HG03196 (cell line): Measurements from ENCODE around the gene DSCAML1.

Source experiments
- ATAC-seq: cut with Tn5 transposase; IDR thresholded peaks from one replicate; pipeline ENCODE4 v1.9.1; 2021; ENCODE audit not compliant: unreplicated experiment

Gene DSCAML1

GRCh38 chr11:117730208-117730800 lies 66.7 kb downstream of the DSCAML1 start:
- ATAC-seq: no peak

GRCh38 chr11:117725048-117725734 lies 71.8 kb downstream of the DSCAML1 start:
- ATAC-seq: no peak

GRCh38 chr11:117724621-117725020 lies 72.4 kb downstream of the DSCAML1 start:
- ATAC-seq: no peak

GRCh38 chr11:117724104-117724503 lies 72.9 kb downstream of the DSCAML1 start:
- ATAC-seq: no peak

- no peak for ATAC-seq
Measured at GRCh38 chr11:117723277-117724024, 73.6 kb downstream of the DSCAML1 start.

- ATAC-seq: no peak
Measured at GRCh38 chr11:117722082-117722481, 74.9 kb downstream of the DSCAML1 start.

- no peak for ATAC-seq
Measured at GRCh38 chr11:117720061-117720511, 76.9 kb downstream of the DSCAML1 start.

- ATAC-seq: no peak
Measured at GRCh38 chr11:117719480-117719879, 77.5 kb downstream of the DSCAML1 start.

GRCh38 chr11:117717485-117718314 lies 79.3 kb downstream of the DSCAML1 start:
- ATAC-seq: no peak

- no peak for ATAC-seq
Measured at GRCh38 chr11:117716521-117717440, 80.2 kb downstream of the DSCAML1 start.

- no peak for ATAC-seq
Measured at GRCh38 chr11:117715801-117716200, 81.2 kb downstream of the DSCAML1 start.

- ATAC-seq: no peak
Measured at GRCh38 chr11:117713538-117713991, 83.5 kb downstream of the DSCAML1 start.

- ATAC-seq: no peak
Measured at GRCh38 chr11:117712530-117712929, 84.5 kb downstream of the DSCAML1 start.

- no peak for ATAC-seq
Measured at GRCh38 chr11:117711331-117711730, 85.7 kb downstream of the DSCAML1 start.

GRCh38 chr11:117710211-117710610 lies 86.8 kb downstream of the DSCAML1 start:
- ATAC-seq: no peak

GRCh38 chr11:117706322-117706814 lies 90.6 kb downstream of the DSCAML1 start:
- no peak for ATAC-seq

- no peak for ATAC-seq
Measured at GRCh38 chr11:117705866-117706265, 91.2 kb downstream of the DSCAML1 start.

- ATAC-seq: no peak
Measured at GRCh38 chr11:117704395-117705100, 92.5 kb downstream of the DSCAML1 start.

GRCh38 chr11:117702946-117703598 lies 93.9 kb downstream of the DSCAML1 start:
- no peak for ATAC-seq
